HepG2 (cell line): ENCODE results near the gene ZDHHC24. TPM values are rescaled to one million over a fixed set of nuclear protein-coding genes. Genes with fewer than 3 reads are reported as not detected.
A peak's percentile ranks its signal among the peaks of the same experiment; 100 is the strongest.

Experiments used
- ARID4A ChIP-seq: sonication (generic); formaldehyde crosslinking; IDR thresholded peaks from 2 replicates; pipeline ENCODE4 v1.5.0; 2020; ENCODE audit warnings: mild to moderate bottlenecking, missing genetic modification reagents, borderline replicate concordance
- FOSL1 ChIP-seq: sonication (generic); formaldehyde crosslinking; IDR thresholded peaks from 2 replicates; pipeline ENCODE4 v1.9.0; 2021; ENCODE audit warnings: missing genetic modification reagents, borderline replicate concordance
- HOXA3 ChIP-seq: sonication (generic); formaldehyde crosslinking; IDR thresholded peaks from 2 replicates; pipeline ENCODE4 v1.5.0; 2020; ENCODE audit warnings: missing genetic modification reagents
- HOXA7 ChIP-seq: sonication (generic); formaldehyde crosslinking; IDR thresholded peaks from 2 replicates; pipeline ENCODE4 v1.8.1; 2022; ENCODE audit warnings: mild to moderate bottlenecking, missing genetic modification reagents, moderate library complexity
- KLF16 ChIP-seq, 2 experiments: sonication (generic) in 1 of 2; formaldehyde crosslinking in 1 of 2; IDR thresholded peaks; 2 replicates each; pipeline versions ENCODE4 v1.6.1 to v1.8.0; 2016 to 2023; ENCODE audit warnings: missing genetic modification reagents in 2 of 2, missing compliant biosample characterization in 1 of 2
- LRRFIP1 ChIP-seq: sonication (generic); formaldehyde crosslinking; conservative IDR thresholded peaks from 2 replicates; pipeline ENCODE4 v1.4.0; 2020; ENCODE audit warnings: missing genetic modification reagents
- MBNL3 ChIP-seq: fragments of 250-450 bp; sonication (Bioruptor Pico); conservative IDR thresholded peaks from 2 replicates; pipeline ENCODE4 v1.8.0; 2022; ENCODE audit warnings: mild to moderate bottlenecking, inconsistent platforms
- NFYC ChIP-seq: IDR thresholded peaks from 2 replicates; pipeline ENCODE4 v1.6.1; 2016; ENCODE audit warnings: missing genetic modification reagents, missing compliant biosample characterization
- NONO ChIP-seq, 2 experiments: fragments of 450-650 bp in 1 of 2; sonication (generic) in 1 of 2; formaldehyde crosslinking in 1 of 2; IDR thresholded peaks in 1 of 2; conservative IDR thresholded peaks in 1 of 2; 2 replicates each; pipeline versions ENCODE4 v1.6.1 to v1.8.0; 2017 to 2022; ENCODE audit warnings: mild to moderate bottlenecking in 1 of 2, missing genetic modification reagents in 1 of 2, moderate library complexity in 1 of 2
- PHF20 ChIP-seq: sonication (generic); formaldehyde crosslinking; IDR thresholded peaks from 2 replicates; pipeline ENCODE4 v1.5.0; 2020; ENCODE audit warnings: mild to moderate bottlenecking, missing genetic modification reagents
- POLR2AphosphoS2 ChIP-seq: IDR thresholded peaks from 2 replicates; pipeline ENCODE4 v1.6.1; 2011; ENCODE audit warnings: low read depth, low read length, improper control_type of control experiment
- RAD51 ChIP-seq: fragments of 450-650 bp; IDR thresholded peaks from 2 replicates; pipeline ENCODE4 v1.6.1; 2016; ENCODE audit warnings: borderline replicate concordance
- RFX3 ChIP-seq: IDR thresholded peaks from 2 replicates; pipeline ENCODE4 v1.6.1; 2016; ENCODE audit warnings: missing biosample characterization, missing genetic modification reagents
- TBX3 ChIP-seq: fragments of 450-650 bp; IDR thresholded peaks from 2 replicates; pipeline ENCODE4 v1.6.1; 2017; ENCODE audit warnings: antibody characterized with exemption, mild to moderate bottlenecking, inconsistent platforms, borderline replicate concordance
- TEAD2 ChIP-seq: sonication (generic); formaldehyde crosslinking; IDR thresholded peaks from 2 replicates; pipeline ENCODE4 v1.9.0; 2021; ENCODE audit warnings: missing genetic modification reagents
- TMF1 ChIP-seq: sonication (generic); formaldehyde crosslinking; IDR thresholded peaks from 2 replicates; pipeline ENCODE4 v1.8.1; 2022; ENCODE audit warnings: low read depth, missing genetic modification reagents
- WIZ ChIP-seq: sonication (generic); formaldehyde crosslinking; IDR thresholded peaks from 2 replicates; pipeline ENCODE4 v1.5.1; 2020; ENCODE audit warnings: mild to moderate bottlenecking, missing genetic modification reagents
- ZNF256 ChIP-seq: sonication (generic); formaldehyde crosslinking; conservative IDR thresholded peaks from 2 replicates; pipeline ENCODE4 v1.4.0; 2020; ENCODE audit warnings: missing genetic modification reagents
- ZNF44 ChIP-seq: sonication (generic); formaldehyde crosslinking; IDR thresholded peaks from 2 replicates; pipeline ENCODE4 v1.5.1; 2020; ENCODE audit warnings: mild to moderate bottlenecking, missing genetic modification reagents
- ZNF749 ChIP-seq: sonication (generic); formaldehyde crosslinking; IDR thresholded peaks from 2 replicates; pipeline ENCODE4 v1.8.0; 2022; ENCODE audit warnings: mild to moderate bottlenecking, missing genetic modification reagents, moderate library complexity, borderline replicate concordance
- ZSCAN9 ChIP-seq: IDR thresholded peaks from 2 replicates; pipeline ENCODE4 v1.6.1; 2016; ENCODE audit warnings: borderline replicate concordance
- polyA plus RNA-seq, 8 experiments: library from polyadenylated mRNA; depleted of rRNA in 3 of 8; stranded (reverse) in 7 of 8; unstranded in 1 of 8; fragments of >200 nt; fragmentation: Illumina TruSeq in 4 of 8; extraction: Trizol in 4 of 8; gene quantifications; 2 replicates each; pipeline versions ENCODE4 v1.2.1 to v1.2.3, GENCODE V29; 2011 to 2016; ENCODE audit warnings: low read depth in 4 of 8, missing spikeins in 1 of 8, mixed read lengths in 1 of 8; ENCODE audit not compliant: insufficient read depth in 1 of 8
- total RNA-seq, 5 experiments: library from RNA; depleted of rRNA; stranded (reverse); fragments of >200 nt; fragmentation: Illumina TruSeq; extraction: Trizol; gene quantifications; 2 replicates each; pipeline ENCODE4 v1.2.3, GENCODE V29; 2016; ENCODE audit warnings: low read depth in 1 of 5

Gene ZDHHC24
- total and polyA plus RNA-seq, 2 of the 13 experiments (the other 11 are each of a cell fraction or from before 2014, with no cell fraction given), result 4.3 TPM

GRCh38 chr11:66510271-66510989 lies 35.4 kb downstream of the ZDHHC24 start, which contains the start of gene BBS1 (continued):
- TF ChIP-seq PHF20 (CRISPR knock-in tag) (peak; percentile 90), FOSL1 (CRISPR knock-in tag) (no peak), RFX3 (CRISPR knock-in tag) (peak; percentile 97), KLF16 (CRISPR knock-in tag; IDR thresholded peaks at IDR 0.05) (peak in 1 of 2 experiments; percentile 81; a peak in 2 of 4 replicates), ZNF256 (no peak), TEAD2 (no peak), NFYC (CRISPR knock-in tag) (no peak; the same call in 1 of the 2 replicates), HOXA7 (CRISPR knock-in tag) (no peak), WIZ (CRISPR knock-in tag) (no peak), TMF1 (CRISPR knock-in tag) (no peak), HOXA3 (CRISPR knock-in tag) (peak; percentile 97), ARID4A (CRISPR knock-in tag) (peak; percentile 97), ZSCAN9 (CRISPR knock-in tag) (no peak), ZNF44 (CRISPR knock-in tag) (no peak), LRRFIP1 (CRISPR knock-in tag) (no peak), MBNL3 (CRISPR knock-in tag) (no peak), NONO (IDR thresholded peaks at IDR 0.05) (no peak), NONO (CRISPR knock-in tag; conservative IDR thresholded peaks at IDR 0.05) (peak; percentile 75; the same call in 1 of the 2 replicates), ZNF749 (no peak), TBX3 (no peak), POLR2AphosphoS2 (no peak), RAD51 (no peak)
